HepG2 (cell line): ENCODE data around the gene SOX9. TPM values are rescaled to one million over a fixed set of nuclear protein-coding genes. Genes with fewer than 3 reads are reported as not detected.

Experiments used
- ATAC-seq: fragments of 200-7000 bp; cut with Tn5 transposase; 3 replicates; pipeline ENCODE4 v1.9.1; 2020; ENCODE audit warnings: mild to moderate bottlenecking, moderate library complexity
- BruUV-seq: library from RNA; stranded (reverse); fragments of 400-500 nt; replicated peaks from 2 replicates; lab custom pipeline; 2021; lab: Mats Ljungman, UMichigan
- CTCF ChIA-PET: fragments of 300-600 bp; formaldehyde crosslinking; extraction: SDS; loops from one replicate; lab custom pipeline; 2021; ENCODE audit warnings: low total read pairs, inconsistent platforms, low intra/inter-chr PET ratio; lab: Yijun Ruan, JAX
- POLR2A ChIA-PET: fragments of 350-600 bp; sonication (Branson Sonifier 250); formaldehyde crosslinking; loops from one replicate; lab custom pipeline; 2020; ENCODE audit warnings: antibody characterized with exemption, inconsistent platforms; lab: Yijun Ruan, JAX
- DNase-seq: peaks from one replicate; pipeline ENCODE4 v3.0.0-alpha.2; 2015; ENCODE audit warnings: low spot score
- FAIRE-seq: peaks from 3 replicates; lab custom pipeline; 2011; peaks lifted over from hg19 to GRCh38; lab: Jason Lieb, UNC
- H2AFZ ChIP-seq: one replicate; pipeline ENCODE4 v1.6.1; 2011; ENCODE audit warnings: low read length, inconsistent platforms
- H3K27ac ChIP-seq: fragments of 300-600 bp; 3 replicates; pipeline ENCODE4 v1.8.0; 2011; ENCODE audit warnings: mixed run types, mild to moderate bottlenecking, mixed read lengths, low read length, inconsistent platforms; ENCODE audit not compliant: insufficient read depth; ENCODE audit errors: extremely low read length
- H3K27me3 ChIP-seq, 2 experiments: fragments of 200-600 bp in 1 of 2; 2 replicates in 1 of 2; 3 replicates in 1 of 2; pipeline versions ENCODE4 v1.6.0 to v1.8.0; 2011; ENCODE audit warnings: low read length in 2 of 2, mild to moderate bottlenecking in 2 of 2, moderate library complexity in 2 of 2, inconsistent platforms in 1 of 2; ENCODE audit not compliant: insufficient read depth in 2 of 2, control insufficient read depth in 1 of 2
- H3K36me3 ChIP-seq, 2 experiments: fragments of 200-600 bp in 1 of 2; replicated peaks in 1 of 2; 2 replicates in 1 of 2; 3 replicates in 1 of 2; pipeline versions ENCODE4 v1.5.1 to v1.8.0; 2011; ENCODE audit warnings: low read length in 2 of 2, inconsistent platforms in 1 of 2; ENCODE audit not compliant: insufficient read depth in 2 of 2, control insufficient read depth in 1 of 2
- H3K4me1 ChIP-seq: 2 replicates; pipeline ENCODE4 v1.5.1; 2012; ENCODE audit warnings: low read length, inconsistent platforms; ENCODE audit not compliant: insufficient read depth
- H3K4me2 ChIP-seq: 2 replicates; pipeline ENCODE4 v1.6.0; 2011; ENCODE audit warnings: low read depth, low read length, inconsistent platforms
- H3K4me3 ChIP-seq, 3 experiments: fragments of 200-600 bp in 1 of 3; sonication (generic), shearing (Covaris generic) in 1 of 3; replicated peaks in 1 of 3; 2 replicates each; pipeline ENCODE4 v1.5.1; 2011 to 2016; ENCODE audit warnings: low read length in 3 of 3, inconsistent platforms in 2 of 3, low read depth in 2 of 3, mild to moderate bottlenecking in 2 of 3, control low read depth in 1 of 3, mixed read lengths in 1 of 3; ENCODE audit not compliant: insufficient read depth in 1 of 3
- H3K79me2 ChIP-seq: one replicate; pipeline ENCODE4 v1.6.1; 2011; ENCODE audit warnings: low read length, inconsistent platforms; ENCODE audit not compliant: insufficient read depth
- H3K9ac ChIP-seq: 2 replicates; pipeline ENCODE4 v1.6.0; 2011; ENCODE audit warnings: mild to moderate bottlenecking, low read depth, low read length, inconsistent platforms; ENCODE audit not compliant: insufficient read depth
- H3K9me3 ChIP-seq: 2 replicates; pipeline ENCODE4 v1.5.1; 2012; ENCODE audit warnings: mild to moderate bottlenecking, low read length
- H4K20me1 ChIP-seq: 2 replicates; pipeline ENCODE4 v1.6.0; 2011; ENCODE audit warnings: inconsistent platforms, mild to moderate bottlenecking, low read length, moderate library complexity; ENCODE audit not compliant: insufficient read depth
- HNRNPUL1 ChIP-seq: fragments of 200-400 bp; formaldehyde crosslinking; IDR thresholded peaks from 2 replicates; pipeline ENCODE4 v1.6.1; 2017; ENCODE audit warnings: low read depth, mild to moderate bottlenecking, low read length, moderate library complexity
- MIXL1 ChIP-seq: IDR thresholded peaks from 2 replicates; pipeline ENCODE4 v1.6.1; 2016
- PATZ1 ChIP-seq: sonication (generic); formaldehyde crosslinking; IDR thresholded peaks from 2 replicates; pipeline ENCODE4 v1.4.0; 2020; ENCODE audit warnings: missing genetic modification reagents
- PAXIP1 ChIP-seq: sonication (generic); formaldehyde crosslinking; conservative IDR thresholded peaks from 2 replicates; pipeline ENCODE4 v1.4.0; 2020; ENCODE audit warnings: mild to moderate bottlenecking, missing genetic modification reagents, moderate library complexity
- TIGD3 ChIP-seq: sonication (generic); formaldehyde crosslinking; IDR thresholded peaks from 2 replicates; pipeline ENCODE4 v1.5.1; 2020; ENCODE audit warnings: mild to moderate bottlenecking, missing genetic modification reagents, borderline replicate concordance
- YY1 ChIP-seq: IDR thresholded peaks from 2 replicates; pipeline ENCODE4 v1.6.1; 2011; ENCODE audit warnings: low read length, low read depth, moderate library complexity, mild to moderate bottlenecking; ENCODE audit not compliant: insufficient read depth, insufficient replicate concordance
- ZNF646 ChIP-seq: sonication (generic); formaldehyde crosslinking; IDR thresholded peaks from 2 replicates; pipeline ENCODE4 v1.9.0; 2021; ENCODE audit warnings: mild to moderate bottlenecking, missing genetic modification reagents
- ZNF841 ChIP-seq: sonication (generic); formaldehyde crosslinking; IDR thresholded peaks from 2 replicates; pipeline ENCODE4 v1.8.1; 2023; ENCODE audit warnings: missing genetic modification reagents, borderline replicate concordance
- WGBS: methylation state at CpG from one replicate; pipeline ENCODE4 v1.1.6; 2017; ENCODE audit warnings: low lambda C conversion rate; 5-methylcytosine and 5-hydroxymethylcytosine counted together
- in situ Hi-C: cut with HindIII; loops from 2 replicates; pipeline ENCODE4 v1.10.0; 2017; ENCODE audit warnings: low pct_unique_long_range_greater_than_20kb; ENCODE audit not compliant: extremely low pct_ligation_motif_present
- intact Hi-C: fragments of 100-400 bp; cut with micrococcal nuclease; formaldehyde crosslinking; loops from one replicate; pipeline ENCODE4 v1.10.0; 2022; ENCODE audit not compliant: unreplicated experiment
- polyA plus RNA-seq, 8 experiments: library from polyadenylated mRNA; depleted of rRNA in 3 of 8; stranded (reverse) in 7 of 8; unstranded in 1 of 8; fragments of >200 nt; fragmentation: Illumina TruSeq in 4 of 8; extraction: Trizol in 4 of 8; gene quantifications; 2 replicates each; pipeline versions ENCODE4 v1.2.1 to v1.2.3, GENCODE V29; 2011 to 2016; ENCODE audit warnings: low read depth in 4 of 8, missing spikeins in 1 of 8, mixed read lengths in 1 of 8; ENCODE audit not compliant: insufficient read depth in 1 of 8
- total RNA-seq, 5 experiments: library from RNA; depleted of rRNA; stranded (reverse); fragments of >200 nt; fragmentation: Illumina TruSeq; extraction: Trizol; gene quantifications; 2 replicates each; pipeline ENCODE4 v1.2.3, GENCODE V29; 2016; ENCODE audit warnings: low read depth in 1 of 5

Gene SOX9
- total and polyA plus RNA-seq, 2 of the 13 experiments (the other 11 are each of a cell fraction or from before 2014, with no cell fraction given) = 16.1 to 27.6 TPM

DNA sequence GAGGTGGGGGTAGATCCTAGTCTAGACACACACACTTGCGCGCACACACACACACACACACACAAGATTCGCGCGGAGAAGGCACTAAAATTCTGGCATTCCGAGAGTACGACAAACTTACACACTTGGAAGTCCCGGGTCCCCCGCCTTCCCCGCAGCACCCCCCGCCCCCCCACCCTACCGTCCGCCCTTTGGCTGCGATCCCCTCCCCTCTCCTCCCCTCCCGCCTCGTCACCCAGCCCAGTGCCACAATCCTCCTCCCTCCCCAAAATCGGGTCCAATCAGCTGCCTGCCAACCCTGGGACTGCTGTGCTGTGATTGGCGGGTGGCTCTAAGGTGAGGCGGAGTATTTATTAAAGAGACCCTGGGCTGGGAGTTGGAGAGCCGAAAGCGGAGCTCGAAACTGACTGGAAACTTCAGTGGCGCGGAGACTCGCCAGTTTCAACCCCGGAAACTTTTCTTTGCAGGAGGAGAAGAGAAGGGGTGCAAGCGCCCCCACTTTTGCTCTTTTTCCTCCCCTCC lies at the start of gene SOX9 (continued):
- 0 out of 2 replicates have a peak, but pooled peaks have one; percentile 11 for TF ChIP-seq TIGD3 (CRISPR knock-in tag)
- TF ChIP-seq HNRNPUL1 = no peak
- TF ChIP-seq, all 625 proteins: peak for 142

GRCh38 chr17:72071330-72071729 lies 49.5 kb upstream of the SOX9 start:
- in situ Hi-C loops (no loop called here), intact Hi-C loops (no loop called here)
- no peak for DNase-seq
- Histone ChIP-seq H2AFZ (no peak overlapping the region), H3K27me3 (peaks cover 0 to 9% of the 10 kb centered on the region in 2 experiments; a peak in 2 of 5 replicates), H3K4me2 (no peak overlapping the region), H3K27ac (no peak overlapping the region), H3K9me3 (no peaks in the 10 kb centered on the region), H3K4me1 (peaks cover 13% of the 10 kb centered on the region), H3K9ac (no peak overlapping the region), H3K4me3 (no peak overlapping the region), H4K20me1 (no peaks in the 10 kb centered on the region), H3K36me3 (no peaks in the 10 kb centered on the region), H3K79me2 (no peaks in the 10 kb centered on the region)
- ATAC-seq = peak; percentile 38; the same call in 2 of the 3 replicates
- no TSS peak for BruUV-seq
- WGBS = 4% methylated on average over 4 of the region's 4 CpGs
- FAIRE-seq = peak; percentile 21
- ChIA-PET CTCF (no interaction called here), POLR2A (no interaction called here)
- no peak for TF ChIP-seq ZNF841 (CRISPR knock-in tag)
- TF ChIP-seq PAXIP1 (CRISPR knock-in tag) = 0 out of 2 replicates have a peak, but pooled peaks have one; percentile 24
- TF ChIP-seq YY1 = no peak
- TF ChIP-seq PATZ1 (CRISPR knock-in tag) = no peak
- TF ChIP-seq MIXL1 (CRISPR knock-in tag) = no peak
- no peak for TF ChIP-seq ZNF646
